DMS114 treated with DMSO at 0.1 percent for 48 hours (cell line): ENCODE results near the gene RTL5.

Source experiments
- DNase-seq: peaks from one replicate; lab custom pipeline; 2025; ENCODE audit not compliant: unreplicated experiment; lab: John Stamatoyannopoulos, UW

RTL5 gene

GRCh38 chrX:72130156-72130761 lies 1.5 kb downstream of the RTL5 start:
- no peak for DNase-seq

GRCh38 chrX:72129661-72130060 lies 2.1 kb downstream of the RTL5 start:
- DNase-seq, result no peak

GRCh38 chrX:72128881-72129280 lies 2.8 kb downstream of the RTL5 start:
- no peak for DNase-seq

GRCh38 chrX:72128183-72128834 lies 3.4 kb downstream of the RTL5 start:
- no peak for DNase-seq

- no peak for DNase-seq
These were observed 4.4 kb downstream of the RTL5 start for GRCh38 chrX:72127332-72127731.

GRCh38 chrX:72126539-72127140 lies 5.1 kb downstream of the RTL5 start:
- DNase-seq, result peak; percentile 58

GRCh38 chrX:72126048-72126415 lies 5.7 kb downstream of the RTL5 start:
- no peak for DNase-seq

- DNase-seq, result no peak
These were observed 6.2 kb downstream of the RTL5 start for GRCh38 chrX:72125331-72126047.

- no peak for DNase-seq
These were observed 7.0 kb downstream of the RTL5 start for GRCh38 chrX:72124540-72125201.

GRCh38 chrX:72123471-72124185 lies 8.1 kb downstream of the RTL5 start:
- no peak for DNase-seq

- no peak for DNase-seq
These were observed 8.9 kb downstream of the RTL5 start for GRCh38 chrX:72122621-72123337.

GRCh38 chrX:72121383-72121782 lies 10.3 kb downstream of the RTL5 start:
- no peak for DNase-seq

- DNase-seq, result no peak
These were observed 10.9 kb downstream of the RTL5 start for GRCh38 chrX:72120837-72121236.

GRCh38 chrX:72117636-72118210 lies 14.0 kb downstream of the RTL5 start:
- no peak for DNase-seq

- DNase-seq, result no peak
These were observed 16.3 kb downstream of the RTL5 start for GRCh38 chrX:72115380-72115779.

- no peak for DNase-seq
These were observed 16.9 kb downstream of the RTL5 start for GRCh38 chrX:72114807-72115206.

GRCh38 chrX:72114306-72114705 lies 17.4 kb downstream of the RTL5 start:
- no peak for DNase-seq

- DNase-seq, result no peak
These were observed 18.3 kb downstream of the RTL5 start for GRCh38 chrX:72113461-72113860.

- DNase-seq, result no peak
These were observed 20.6 kb downstream of the RTL5 start for GRCh38 chrX:72110876-72111708.
